H9 (cell line): Measurements from ENCODE around the gene SRPK2. TPM values are rescaled to one million over a fixed set of nuclear protein-coding genes. Genes with fewer than 3 reads are reported as not detected.

Experiments used
- DNase-seq: peaks from one replicate; pipeline ENCODE4 v3.0.0-alpha.2; 2017
- H2AFZ ChIP-seq: one replicate; pipeline ENCODE4 v1.6.1; 2013; ENCODE audit warnings: mild to moderate bottlenecking, low read length, control low read depth, moderate library complexity
- H2AK5ac ChIP-seq: 2 replicates; pipeline ENCODE4 v1.6.1; 2013; ENCODE audit warnings: low read length, control low read depth, mixed read lengths; ENCODE audit not compliant: insufficient read length
- H2BK120ac ChIP-seq: one replicate; pipeline ENCODE4 v1.6.1; 2013; ENCODE audit warnings: low read depth, mild to moderate bottlenecking, low read length, control low read depth, inconsistent platforms; ENCODE audit not compliant: poor library complexity, severe bottlenecking
- H2BK12ac ChIP-seq: 2 replicates; pipeline ENCODE4 v1.6.1; 2013; ENCODE audit warnings: low read length, control low read depth, mixed read lengths, low read depth; ENCODE audit not compliant: insufficient read length
- H2BK15ac ChIP-seq: 2 replicates; pipeline ENCODE4 v1.6.1; 2013; ENCODE audit warnings: low read depth, low read length, control low read depth
- H2BK20ac ChIP-seq: one replicate; pipeline ENCODE4 v1.6.1; 2013; ENCODE audit warnings: low read depth, mild to moderate bottlenecking, low read length, control low read depth, inconsistent platforms; ENCODE audit not compliant: poor library complexity, severe bottlenecking
- H2BK5ac ChIP-seq: 2 replicates; pipeline ENCODE4 v1.6.1; 2013; ENCODE audit warnings: low read length, control low read depth, mixed read lengths; ENCODE audit not compliant: insufficient read length
- H3K14ac ChIP-seq: 2 replicates; pipeline ENCODE4 v1.6.1; 2013; ENCODE audit warnings: low read length, control low read depth; ENCODE audit not compliant: insufficient read depth
- H3K18ac ChIP-seq: 2 replicates; pipeline ENCODE4 v1.6.1; 2013; ENCODE audit warnings: low read depth, mild to moderate bottlenecking, mixed read lengths, low read length, control low read depth; ENCODE audit not compliant: insufficient read length
- H3K23ac ChIP-seq: 2 replicates; pipeline ENCODE4 v1.6.1; 2013; ENCODE audit warnings: low read length, control low read depth, mixed read lengths, low read depth; ENCODE audit not compliant: insufficient read length
- H3K23me2 ChIP-seq: 2 replicates; pipeline ENCODE4 v1.6.1; 2013; ENCODE audit warnings: low read depth, mild to moderate bottlenecking, mixed read lengths, low read length, control low read depth; ENCODE audit not compliant: insufficient read length, poor library complexity, severe bottlenecking
- H3K27ac ChIP-seq: 2 replicates; pipeline ENCODE4 v1.5.1; 2013; ENCODE audit warnings: low read length, control low read depth, mixed read lengths, low read depth; ENCODE audit not compliant: insufficient read length
- H3K27me3 ChIP-seq: 2 replicates; pipeline ENCODE4 v1.6.1; 2013; ENCODE audit warnings: low read length, control low read depth, inconsistent platforms; ENCODE audit not compliant: insufficient read depth
- H3K4ac ChIP-seq: 2 replicates; pipeline ENCODE4 v1.6.1; 2013; ENCODE audit warnings: low read depth, mild to moderate bottlenecking, control low read depth, inconsistent platforms, low read length, moderate library complexity
- H3K4me1 ChIP-seq: 2 replicates; pipeline ENCODE4 v1.6.1; 2013; ENCODE audit warnings: low read length, control low read depth, inconsistent platforms; ENCODE audit not compliant: insufficient read depth
- H3K4me2 ChIP-seq: 2 replicates; pipeline ENCODE4 v1.6.1; 2013; ENCODE audit warnings: low read length, control low read depth, mixed read lengths; ENCODE audit not compliant: insufficient read length, insufficient read depth
- H3K56ac ChIP-seq: 2 replicates; pipeline ENCODE4 v1.6.1; 2013; ENCODE audit warnings: low read depth, mild to moderate bottlenecking, mixed read lengths, low read length, control low read depth; ENCODE audit not compliant: insufficient read length
- H3K79me1 ChIP-seq: 2 replicates; pipeline ENCODE4 v1.6.1; 2013; ENCODE audit warnings: low read depth, mild to moderate bottlenecking, moderate library complexity, low read length, control low read depth, inconsistent platforms; ENCODE audit not compliant: insufficient read depth, poor library complexity, severe bottlenecking
- H3K79me2 ChIP-seq: 2 replicates; pipeline ENCODE4 v1.6.1; 2013; ENCODE audit warnings: low read length, control low read depth, inconsistent platforms; ENCODE audit not compliant: insufficient read depth
- H3K9ac ChIP-seq: 2 replicates; pipeline ENCODE4 v1.6.1; 2013; ENCODE audit warnings: low read length, control low read depth, mixed read lengths; ENCODE audit not compliant: insufficient read length; ENCODE audit errors: extremely low read depth
- H3K9me3 ChIP-seq: one replicate; pipeline ENCODE4 v1.6.1; 2013; ENCODE audit warnings: low read depth, low read length, inconsistent platforms; ENCODE audit not compliant: control insufficient read depth
- H3T11ph ChIP-seq: one replicate; pipeline ENCODE4 v1.6.1; 2013; ENCODE audit warnings: mild to moderate bottlenecking, low read length, control low read depth, inconsistent platforms
- H4K20me1 ChIP-seq: one replicate; pipeline ENCODE4 v1.6.1; 2013; ENCODE audit not compliant: control insufficient read depth, insufficient read length, insufficient read depth
- H4K5ac ChIP-seq: 2 replicates; pipeline ENCODE4 v1.6.1; 2013; ENCODE audit warnings: low read depth, mild to moderate bottlenecking, mixed read lengths, low read length, control low read depth; ENCODE audit not compliant: insufficient read length
- H4K8ac ChIP-seq: replicated peaks from 2 replicates; pipeline ENCODE4 v1.6.1; 2013; ENCODE audit warnings: low read length, control low read depth, mixed read lengths, low read depth; ENCODE audit not compliant: insufficient read length
- H4K91ac ChIP-seq: 2 replicates; pipeline ENCODE4 v1.6.1; 2013; ENCODE audit warnings: low read depth, mild to moderate bottlenecking, moderate library complexity, mixed read lengths, low read length, control low read depth; ENCODE audit not compliant: insufficient read length
- H3K27ac Mint-ChIP-seq, 3 experiments: 2 replicates in 2 of 3; 3 replicates in 1 of 3; pipeline ENCODE4 v1.8.0; 2020 to 2021; ENCODE audit warnings: mixed read lengths in 3 of 3, mild to moderate bottlenecking in 1 of 3, moderate library complexity in 1 of 3
- H3K27me3 Mint-ChIP-seq: 2 replicates; pipeline ENCODE4 v1.8.0; 2021; ENCODE audit warnings: low read depth, mild to moderate bottlenecking, moderate library complexity, mixed read lengths
- H3K36me3 Mint-ChIP-seq, 3 experiments: 2 replicates in 2 of 3; 3 replicates in 1 of 3; pipeline ENCODE4 v1.8.0; 2020 to 2021; ENCODE audit warnings: low read depth in 3 of 3, mixed read lengths in 3 of 3; ENCODE audit not compliant: insufficient read depth in 1 of 3
- H3K4me1 Mint-ChIP-seq, 2 experiments: 2 replicates each; pipeline ENCODE4 v1.8.0; 2020; ENCODE audit warnings: mixed read lengths in 2 of 2
- H3K4me3 Mint-ChIP-seq, 2 experiments: 2 replicates in 1 of 2; 3 replicates in 1 of 2; pipeline ENCODE4 v1.8.0; 2020 to 2021; ENCODE audit warnings: mild to moderate bottlenecking in 2 of 2, mixed read lengths in 2 of 2, moderate library complexity in 1 of 2
- H3K9me3 Mint-ChIP-seq, 2 experiments: 2 replicates in 1 of 2; 3 replicates in 1 of 2; pipeline ENCODE4 v1.8.0; 2020; ENCODE audit warnings: mild to moderate bottlenecking in 2 of 2, mixed read lengths in 2 of 2, moderate library complexity in 1 of 2
- CTCF ChIP-seq: fragments of 200-600 bp; sonication (generic); conservative IDR thresholded peaks from 3 replicates; pipeline ENCODE4 v1.8.0; 2021; ENCODE audit warnings: antibody characterized with exemption, mild to moderate bottlenecking
- WGBS: extraction: QIAGEN DNeasy Blood & Tissue Kit; methylation state at CpG from one replicate; pipeline ENCODE4 v1.1.7; 2013; ENCODE audit warnings: missing lambda C conversion rate, low lambda C conversion rate, mixed read lengths; ENCODE audit not compliant: insufficient read length; ENCODE audit errors: extremely low coverage; 5-methylcytosine and 5-hydroxymethylcytosine counted together
- total RNA-seq: library from RNA; stranded (reverse); gene quantifications from 2 replicates; pipeline ENCODE4 v1.2.1, GENCODE V29; 2021

Gene SRPK2
- total RNA-seq, 1 experiment from 2014 or later, result 41.1 TPM

GRCh38 chr7:105106473-105106872, 282.2 kb downstream of the SRPK2 start:
- H2AK5ac ChIP-seq, result no peak overlapping the region
- Mint-ChIP-seq H3K9me3 (no peaks in the 10 kb centered on the region), H3K4me1 (0 out of 4 replicates have a peak, but pooled peaks cover 0 to 2% of the 10 kb centered on the region in 2 experiments), H3K36me3 (peaks cover 23 to 78% (median 74%) of the 10 kb centered on the region in 3 experiments), H3K4me3 (no peak overlapping the region), H3K27ac (peak overlapping the region in 1 of 3 experiments; percentile 94; a peak in 2 of 7 replicates), H3K27me3 (no peaks in the 10 kb centered on the region)
- no peaks in the 10 kb centered on the region for H3K4me1 ChIP-seq
- H2BK20ac ChIP-seq, result no peak overlapping the region
- H3K9ac ChIP-seq, result no peak overlapping the region
- H4K20me1 ChIP-seq, result no peaks in the 10 kb centered on the region
- H2BK12ac ChIP-seq, result no peak overlapping the region
- H3K27me3 ChIP-seq, result no peaks in the 10 kb centered on the region
- no peaks in the 10 kb centered on the region for H3K79me2 ChIP-seq
- no peaks in the 10 kb centered on the region for H3K9me3 ChIP-seq
- H2BK120ac ChIP-seq, result no peak overlapping the region
- 100% methylated on average over 3 of the region's 6 CpGs for WGBS
- H4K91ac ChIP-seq, result no peak overlapping the region
- no peak for TF ChIP-seq CTCF
- no peak overlapping the region for H3T11ph ChIP-seq
- H4K5ac ChIP-seq, result no peak overlapping the region
- H3K14ac ChIP-seq, result no peak overlapping the region
- H3K4ac ChIP-seq, result no peak overlapping the region
- H2AFZ ChIP-seq, result no peak overlapping the region
- H2BK15ac ChIP-seq, result no peak overlapping the region
- H3K56ac ChIP-seq, result no peak overlapping the region
- no peak overlapping the region for H3K18ac ChIP-seq
- H4K8ac ChIP-seq, result no peak overlapping the region
- no peaks in the 10 kb centered on the region for H3K79me1 ChIP-seq
- H2BK5ac ChIP-seq, result no peak overlapping the region
- no peaks in the 10 kb centered on the region for H3K23me2 ChIP-seq
- no peak for DNase-seq
- no peak overlapping the region for H3K23ac ChIP-seq
- no peak overlapping the region for H3K4me2 ChIP-seq
- no peak overlapping the region for H3K27ac ChIP-seq
